HK-2 (cell line): Measurements from ENCODE around the gene NUDT1.

Experiments
- DNase-seq: peaks from one replicate; pipeline ENCODE4 v3.0.0-alpha.2; 2018; ENCODE audit not compliant: unreplicated experiment

The NUDT1 gene

DNA sequence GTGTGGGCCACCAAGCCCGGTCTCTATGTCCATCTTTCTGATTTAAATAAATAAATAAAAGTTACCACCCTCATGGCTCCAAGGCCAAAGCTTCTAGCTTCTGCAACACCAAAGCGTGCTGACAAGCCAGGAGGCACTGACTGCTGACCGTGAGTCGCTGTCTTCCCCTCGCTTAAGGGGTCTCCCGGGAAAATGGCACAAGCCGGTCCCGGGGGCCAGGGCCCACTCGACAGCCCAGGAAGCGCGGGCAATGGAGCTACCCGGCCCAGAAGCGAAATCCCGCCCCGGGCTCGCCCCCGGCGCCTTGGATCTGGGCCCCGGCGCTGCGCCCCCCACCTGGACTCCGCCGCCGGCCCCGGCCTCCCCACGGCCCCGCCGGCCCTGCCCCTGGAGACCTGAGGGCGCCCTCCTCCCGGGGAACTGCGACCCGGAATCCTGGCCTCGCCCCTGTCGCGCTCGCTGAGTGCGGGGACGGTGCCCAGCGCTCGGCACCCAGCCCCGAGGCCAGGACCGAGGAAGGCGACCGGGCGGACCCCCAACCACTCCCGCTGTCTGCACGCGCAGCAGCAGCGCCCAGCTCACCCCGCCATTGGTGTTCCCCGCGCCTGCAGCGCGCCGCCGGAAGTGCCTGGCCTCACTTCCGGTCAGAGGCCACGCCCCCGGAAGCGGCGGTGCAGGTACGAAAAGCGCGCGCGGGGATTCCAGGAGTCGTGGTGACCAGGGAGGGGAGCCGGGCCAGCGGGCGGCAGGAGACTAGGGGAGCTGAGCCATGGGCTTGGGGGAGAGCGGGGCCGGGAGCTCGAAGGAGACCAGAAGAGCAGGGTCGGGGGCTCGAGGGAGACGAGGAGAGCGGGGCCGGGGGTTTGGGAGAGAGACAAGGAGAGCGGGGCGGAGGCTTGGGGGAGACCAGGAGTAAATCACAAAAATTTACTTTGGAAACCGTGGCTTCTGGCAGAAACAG, at the start of gene NUDT1, which contains the start of gene MRM2:
Gene NUDT1, plus strand, starts transcription at position 647 of the 961 bp plus-strand sequence. CDS start 2,349 bp downstream, outside the sequence.
Gene MRM2, minus strand, starts transcription at position 626 of the 961 bp plus-strand sequence. Its CDS starts 36 bp downstream, at position 590.
- peak; percentile 89 for DNase-seq

DNA sequence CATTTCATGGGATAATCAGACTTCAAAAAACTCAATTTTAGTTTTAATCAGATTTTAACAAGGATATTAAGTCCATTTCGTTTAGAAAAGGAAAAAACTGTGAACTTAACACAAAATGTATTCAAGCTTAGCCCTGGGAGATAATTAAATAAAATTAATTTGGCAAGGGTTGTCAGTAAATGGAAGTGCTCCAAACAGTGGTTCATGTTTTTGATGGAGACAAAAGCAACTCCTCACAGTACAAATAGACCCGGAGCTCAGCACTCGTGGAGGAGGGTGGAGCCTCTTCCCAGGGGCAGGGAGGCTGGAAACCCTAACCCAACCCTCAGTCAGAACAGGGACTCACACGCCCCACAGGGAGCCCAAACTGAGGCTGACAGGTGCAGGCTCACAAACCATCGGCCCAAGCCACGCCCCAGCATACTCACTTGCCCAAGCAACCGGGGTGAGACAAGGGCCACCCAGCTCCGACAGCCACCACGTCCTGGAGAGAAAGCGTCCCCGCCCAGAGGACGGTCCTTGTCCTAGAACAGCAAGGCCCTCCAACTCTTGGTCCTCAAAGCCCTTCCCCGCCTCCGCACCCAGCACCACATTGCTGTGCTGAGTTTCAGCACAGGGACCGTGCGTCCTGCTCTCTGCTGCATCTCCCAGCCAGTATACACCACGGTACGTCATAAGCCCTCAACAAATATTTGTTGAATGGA, 49.0 kb upstream of the NUDT1 start:
- DNase-seq, result no peak

DNA sequence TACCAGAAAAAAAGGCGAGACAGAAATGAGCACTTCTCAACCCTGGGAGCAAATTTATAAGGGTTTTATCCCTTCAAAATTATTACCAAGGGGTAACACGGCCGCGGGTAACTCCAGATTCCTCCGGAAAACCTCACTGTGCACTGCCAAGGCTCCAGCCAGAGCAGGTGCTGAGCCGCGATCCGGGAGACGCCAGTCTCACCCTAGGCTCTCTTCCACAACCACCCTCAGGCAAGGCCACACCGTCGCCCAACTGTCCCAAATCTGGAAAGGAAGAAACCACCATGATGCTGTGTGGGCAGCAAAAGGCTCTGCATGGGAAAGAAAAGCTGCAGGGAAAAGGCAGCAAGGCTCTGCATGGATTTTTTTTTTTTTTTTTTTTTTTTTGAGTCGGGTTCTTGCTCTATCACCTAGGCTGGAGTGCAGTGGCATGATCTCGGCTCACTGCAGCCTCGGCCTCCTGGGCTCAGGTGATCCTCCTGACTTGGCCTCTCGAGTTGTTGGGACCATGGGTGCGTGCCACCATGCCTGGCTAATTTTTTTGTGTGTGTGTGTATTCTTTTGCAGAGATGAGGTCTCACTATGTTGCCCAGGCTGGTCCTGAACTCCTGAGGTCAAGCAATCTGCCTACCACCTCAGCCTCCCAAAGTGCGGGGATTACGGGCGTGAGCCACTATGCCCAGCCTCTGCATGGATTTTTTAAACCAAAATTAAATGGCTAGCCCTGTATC, 48.3 kb upstream of the NUDT1 start:
- no peak for DNase-seq

DNA sequence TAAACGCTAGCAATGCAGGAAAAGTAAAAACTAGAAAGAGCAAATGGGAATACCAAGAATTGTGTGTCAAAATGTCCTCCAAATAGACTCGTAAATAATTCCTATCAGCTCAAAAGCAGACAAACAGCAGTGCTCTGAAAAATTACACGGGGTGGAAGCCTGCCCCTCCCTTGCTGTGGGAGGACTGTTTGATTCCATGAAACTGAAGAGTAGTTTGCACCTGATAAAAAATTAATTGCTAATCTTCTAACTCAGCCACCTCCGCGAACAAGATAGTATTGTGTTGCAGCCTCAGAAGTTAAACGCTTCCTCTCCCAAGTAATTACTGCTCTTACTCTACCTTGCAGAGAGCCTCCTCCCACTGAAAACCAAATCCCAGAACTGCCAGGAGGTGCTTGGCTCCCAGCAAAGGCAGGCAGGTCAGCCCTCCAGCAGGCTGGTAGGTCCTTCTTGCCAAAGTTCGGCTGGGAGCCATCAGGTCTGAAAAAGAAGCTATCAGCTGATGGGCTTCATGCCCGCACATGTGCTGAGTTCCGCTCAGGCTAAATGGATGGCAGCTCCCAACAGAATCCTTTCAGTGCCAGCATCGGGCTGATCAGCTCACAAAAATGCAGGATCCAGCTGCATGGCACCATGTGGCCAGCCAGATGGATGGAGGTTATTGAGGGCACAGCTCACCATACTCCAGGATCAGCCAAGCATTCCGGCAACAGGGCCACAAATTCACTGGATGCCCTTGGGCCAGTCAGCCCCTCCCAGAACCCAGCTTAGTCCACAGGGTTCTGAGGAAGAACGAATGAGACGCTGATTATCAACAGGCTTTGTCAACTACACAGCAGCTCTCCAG, 46.4 kb upstream of the NUDT1 start:
- no peak for DNase-seq

DNA sequence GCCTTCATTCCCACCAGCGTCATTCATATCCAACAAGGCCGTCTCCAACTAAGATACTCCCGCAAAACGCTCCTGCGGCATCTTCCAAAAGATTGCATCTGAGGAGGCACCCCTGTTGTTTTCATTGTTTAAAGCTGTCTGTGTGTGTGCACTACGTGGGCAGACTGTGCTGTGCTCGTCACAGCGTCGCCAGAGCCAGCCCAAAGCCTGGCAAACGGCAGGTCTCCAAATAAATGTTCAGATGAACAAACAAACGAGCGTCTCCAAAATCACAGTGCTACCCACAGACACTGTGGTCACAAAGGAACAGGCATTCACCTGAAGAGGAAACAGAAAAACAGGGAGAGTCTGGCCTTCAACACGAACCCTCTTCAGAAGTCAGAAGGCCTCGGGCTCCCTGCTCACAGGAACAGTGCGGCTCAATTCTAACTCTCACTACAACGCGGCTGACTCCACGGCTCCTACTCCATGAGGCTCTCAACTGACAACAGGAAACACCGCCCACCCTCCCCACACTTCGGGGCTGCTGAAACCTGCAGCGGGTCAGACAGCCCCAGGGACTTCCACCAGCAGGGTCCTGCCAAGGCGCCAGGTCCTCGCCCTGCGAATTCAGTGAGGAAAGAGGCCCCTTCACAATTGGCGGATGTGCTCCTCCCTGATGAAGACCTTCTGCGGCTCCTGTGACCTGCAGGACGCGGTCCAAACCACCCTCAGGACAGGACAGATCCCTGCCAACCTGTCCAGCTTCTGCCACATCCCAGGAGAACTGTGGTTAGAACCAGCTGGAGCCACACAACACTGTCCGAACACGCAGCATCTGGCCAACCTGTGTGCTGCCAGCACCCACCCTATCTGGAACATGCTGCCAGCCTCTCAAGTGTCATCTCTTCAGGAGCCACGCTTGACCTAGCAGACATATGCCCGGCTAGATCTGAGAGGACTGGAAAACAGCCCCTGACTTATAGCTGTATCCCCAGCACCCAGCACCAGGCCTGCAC, 45.3 kb upstream of the NUDT1 start:
- no peak for DNase-seq

DNA sequence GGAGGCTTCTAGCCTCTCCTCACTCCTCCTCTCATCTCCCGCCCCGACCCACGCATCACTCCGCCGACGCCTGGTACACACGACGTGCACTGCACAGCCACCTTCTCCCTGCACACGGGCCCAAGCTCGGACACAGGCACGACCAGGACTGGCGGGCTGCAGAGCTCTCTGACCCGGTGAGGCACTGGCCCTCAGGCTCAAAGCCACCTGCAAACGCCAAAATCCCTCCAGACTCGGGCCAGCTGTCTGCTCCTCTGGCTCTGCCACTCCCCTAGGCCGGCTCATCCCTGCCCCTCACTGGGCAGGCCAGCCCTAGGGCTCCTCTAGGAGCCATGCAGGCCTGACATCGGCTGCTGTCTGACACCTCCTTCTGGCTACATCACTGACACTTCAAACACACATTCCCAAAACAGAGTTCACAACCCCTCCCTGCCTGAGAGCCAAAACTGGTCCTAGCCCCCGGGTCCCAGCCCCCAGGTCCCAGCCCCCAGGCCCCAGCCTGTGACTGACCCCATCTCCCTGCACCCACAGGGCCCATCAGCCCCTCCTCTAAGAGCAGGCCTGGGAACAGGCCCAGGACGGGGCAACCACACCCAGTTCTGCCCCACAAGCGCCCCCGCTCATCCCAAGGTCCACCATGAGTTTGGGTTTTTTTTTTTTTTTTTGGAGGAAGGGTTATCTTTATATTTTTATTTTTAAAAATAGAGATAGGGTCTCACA, 44.4 kb upstream of the NUDT1 start:
- DNase-seq, result no peak

DNA sequence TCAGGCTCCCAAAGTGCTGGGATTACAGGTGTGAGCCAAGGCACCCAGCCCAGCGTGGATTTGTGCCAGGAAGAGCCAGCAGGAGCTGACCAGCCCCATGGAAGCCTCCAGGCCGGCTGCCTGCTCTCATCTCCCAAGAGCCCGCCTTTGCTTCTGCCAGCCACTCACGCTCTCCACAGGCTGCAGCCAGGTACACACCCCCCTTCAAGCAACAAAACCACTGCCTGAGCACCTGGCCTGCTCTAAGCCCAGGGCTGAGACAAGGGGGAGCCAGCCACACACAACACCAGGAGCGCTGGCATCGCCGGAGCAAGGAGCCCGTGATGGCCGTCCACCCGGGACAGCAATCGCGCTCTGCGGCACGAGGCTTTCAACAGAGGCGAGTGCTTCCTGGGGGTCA, 43.8 kb upstream of the NUDT1 start:
- DNase-seq, result no peak

DNA sequence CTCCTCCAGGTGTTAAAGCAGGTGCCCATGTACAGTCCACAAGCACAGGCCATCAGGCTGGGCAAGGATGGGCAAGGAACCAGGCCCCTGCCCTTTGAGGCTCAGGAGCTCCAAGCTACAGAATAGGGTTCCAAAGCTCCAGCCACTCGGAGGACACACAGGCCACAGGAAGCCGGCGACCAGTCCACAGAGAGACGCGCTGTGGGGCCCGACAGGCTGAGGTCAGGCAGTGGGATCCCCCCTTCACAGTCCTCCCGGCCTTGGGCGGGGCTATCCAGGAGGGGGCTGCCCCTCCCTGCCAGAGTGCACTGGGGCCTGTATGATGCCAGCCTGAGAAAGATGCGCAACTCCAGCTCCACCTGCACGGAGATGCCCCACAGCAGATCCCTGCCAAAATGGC, 43.3 kb upstream of the NUDT1 start:
- no peak for DNase-seq

DNA sequence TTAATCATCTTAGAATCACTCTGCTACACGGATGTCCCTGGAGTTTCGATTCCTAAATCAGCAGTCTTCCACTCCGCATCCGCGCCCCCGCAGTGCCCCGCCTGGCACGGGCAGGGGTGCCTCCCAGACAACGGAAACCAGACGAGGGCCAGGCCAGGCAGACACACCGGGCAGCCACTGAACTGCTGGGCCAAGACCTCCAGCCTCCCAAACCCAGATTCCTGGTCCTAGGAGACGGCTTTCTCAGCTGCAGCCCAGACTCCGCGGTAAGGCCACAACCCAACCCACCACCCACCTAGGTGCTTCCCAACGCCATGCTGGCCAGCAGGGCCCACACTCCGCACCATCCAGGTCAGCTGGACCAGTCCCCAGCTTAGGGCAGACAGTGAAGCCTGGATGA, 42.5 kb upstream of the NUDT1 start:
- no peak for DNase-seq

DNA sequence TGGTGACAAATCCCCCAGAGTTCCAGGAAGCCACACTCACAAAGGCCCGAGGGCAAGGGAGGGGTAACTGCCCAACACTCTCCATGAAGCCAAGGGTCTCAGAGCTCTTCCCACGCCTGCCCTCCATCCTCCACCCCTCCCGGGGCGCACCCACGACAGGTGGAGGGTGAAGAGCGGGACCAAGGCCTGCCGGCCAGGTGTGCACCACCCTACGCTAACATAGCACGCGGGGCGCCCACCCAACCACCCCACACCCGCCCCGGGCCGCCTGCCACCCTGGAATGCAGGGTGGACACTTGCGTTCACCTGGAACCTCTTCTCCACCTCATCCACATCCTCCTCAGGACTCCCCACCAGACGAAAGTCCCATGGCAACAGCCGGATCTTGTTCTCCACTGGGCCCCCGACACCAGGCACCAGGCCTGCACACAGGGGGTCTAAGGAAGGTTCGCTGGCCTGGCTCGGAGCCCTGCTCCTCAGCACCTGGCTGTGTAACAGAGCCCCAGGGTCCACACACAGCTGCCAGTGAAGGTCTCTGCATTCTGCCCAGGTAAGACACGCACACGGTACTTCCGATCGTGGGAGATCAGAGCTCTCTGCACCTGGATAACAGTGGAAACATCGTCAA, 42.0 kb upstream of the NUDT1 start:
- no peak for DNase-seq

DNA sequence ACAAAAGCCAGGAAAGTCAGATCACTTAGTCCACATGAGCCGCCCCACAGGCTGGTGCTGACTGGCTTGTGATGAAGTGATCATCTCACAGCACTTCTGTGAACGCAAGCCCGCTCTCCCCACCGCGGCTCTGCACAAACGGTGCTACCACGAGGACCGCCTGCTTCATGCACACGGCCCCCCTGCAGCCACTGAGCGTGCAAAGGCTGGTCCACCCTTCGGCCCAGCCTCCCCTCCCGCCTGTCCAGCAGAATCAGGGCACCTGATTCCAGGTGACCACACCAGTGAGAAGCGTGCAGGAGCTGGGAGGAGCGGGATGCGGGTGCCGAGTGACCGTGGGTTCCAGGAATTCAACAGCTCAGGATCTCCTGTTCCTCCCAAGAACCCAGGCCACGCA, 41.4 kb upstream of the NUDT1 start:
- no peak for DNase-seq

DNA sequence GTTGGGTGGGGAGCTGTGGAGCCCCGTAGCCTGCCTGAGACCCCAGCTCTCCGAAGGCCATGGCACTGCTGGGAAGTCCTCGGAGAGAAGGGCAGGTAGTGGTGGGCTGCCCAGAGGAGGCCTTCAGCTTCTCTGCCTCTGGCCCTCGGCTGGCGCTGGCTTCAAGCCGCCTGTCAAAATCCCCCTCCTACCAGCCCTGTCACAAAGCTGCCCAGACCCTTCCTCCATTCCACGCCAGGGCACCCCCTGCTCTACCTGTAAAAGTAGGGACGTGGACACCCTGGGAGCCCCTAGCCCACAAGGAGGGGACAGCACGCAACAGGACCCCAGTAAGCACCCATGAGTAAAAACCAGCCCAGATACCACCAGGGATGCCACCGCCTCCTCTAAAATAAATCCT, 40.9 kb upstream of the NUDT1 start:
- no peak for DNase-seq

DNA sequence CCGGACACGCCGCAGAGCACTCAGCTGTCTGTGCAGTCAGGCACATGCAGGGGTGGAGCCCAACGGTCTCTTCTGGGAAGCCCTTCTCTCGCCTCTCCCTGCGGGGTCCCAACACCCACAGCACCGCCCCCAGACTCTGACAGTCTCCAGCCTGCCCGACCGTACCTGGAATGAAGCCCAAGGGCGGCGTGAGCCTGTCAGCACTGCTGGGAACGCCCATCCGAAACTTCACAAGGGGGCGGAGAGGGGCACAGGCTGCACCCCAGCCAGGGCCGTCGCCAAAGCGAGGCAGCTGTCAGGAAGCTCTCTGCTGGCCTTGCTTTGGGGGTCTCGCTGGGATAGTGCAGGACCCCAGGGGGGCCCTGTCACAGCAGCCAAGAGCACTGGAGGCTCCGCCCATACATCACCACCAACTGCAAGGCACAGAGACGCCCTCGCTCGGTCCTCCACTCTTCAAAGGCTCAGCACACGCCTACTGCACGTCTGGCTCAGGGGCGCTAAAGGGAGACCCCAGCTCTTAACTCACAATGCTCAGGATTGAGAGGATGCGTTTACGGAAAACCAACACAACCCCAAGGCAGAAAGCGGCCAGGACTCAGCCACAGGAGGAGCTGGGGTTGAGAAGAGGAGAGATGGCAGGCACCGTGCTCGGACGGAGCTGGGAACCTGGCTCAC, 40.2 kb upstream of the NUDT1 start:
- no peak for DNase-seq

DNA sequence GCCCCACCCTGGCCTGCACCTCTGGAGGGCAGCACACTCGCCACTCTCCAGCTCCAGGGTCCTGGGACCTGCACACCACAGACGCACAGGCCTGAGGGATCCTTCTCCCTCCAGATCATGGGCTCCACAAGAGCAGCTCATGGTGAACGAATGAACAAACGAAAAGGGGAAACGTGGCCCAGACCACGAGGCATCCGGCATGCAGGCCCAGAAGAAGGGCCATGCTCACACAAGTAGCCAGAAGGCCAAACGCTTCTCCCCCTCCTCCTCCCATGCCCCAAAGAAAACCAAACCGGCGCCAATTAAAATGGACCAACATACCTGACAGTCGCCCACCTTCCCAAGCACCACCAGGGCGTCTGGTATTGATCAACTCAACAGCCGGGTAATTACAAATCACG, 39.7 kb upstream of the NUDT1 start:
- DNase-seq, result no peak

DNA sequence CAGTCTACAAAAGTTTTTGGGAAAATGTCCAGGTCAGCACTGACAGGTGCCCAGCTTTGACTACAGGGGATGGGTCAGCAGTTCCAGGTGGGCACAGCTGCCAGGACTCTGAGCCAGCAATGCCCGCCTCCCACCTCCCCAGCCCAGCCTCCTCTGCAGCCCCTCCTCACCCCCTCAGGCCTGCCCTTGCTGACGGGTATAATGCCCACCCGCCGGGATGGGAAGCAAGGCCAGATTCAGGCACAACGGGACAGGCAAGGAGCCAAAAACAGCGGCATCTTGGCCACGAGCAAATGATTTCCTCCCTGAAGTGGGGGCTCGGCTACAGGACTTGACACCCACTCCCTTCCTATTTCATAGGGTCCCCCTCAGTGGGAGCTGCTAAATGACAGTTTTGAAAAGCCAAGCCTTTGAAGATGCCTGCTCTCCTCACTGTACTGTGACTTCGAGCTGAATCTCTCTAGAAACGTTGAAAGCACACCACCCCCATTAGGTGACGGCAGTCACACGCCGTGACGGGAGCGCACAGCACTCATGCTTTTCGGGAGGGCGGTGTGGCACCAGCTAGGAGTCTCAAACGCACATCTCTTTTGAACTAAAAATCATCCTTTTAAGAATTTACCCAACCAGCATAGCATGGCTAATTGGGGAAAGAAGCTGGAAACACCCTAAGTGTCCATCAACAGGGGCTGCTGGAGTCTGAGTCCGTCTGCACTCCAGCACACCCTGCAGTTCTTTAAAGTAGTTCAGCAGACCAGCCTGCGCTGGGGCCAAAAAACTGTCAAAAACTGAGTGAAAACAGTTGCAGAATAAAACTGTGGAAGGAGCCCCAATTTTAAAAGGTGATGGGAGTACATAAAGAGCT, 38.9 kb upstream of the NUDT1 start:
- DNase-seq, result no peak

DNA sequence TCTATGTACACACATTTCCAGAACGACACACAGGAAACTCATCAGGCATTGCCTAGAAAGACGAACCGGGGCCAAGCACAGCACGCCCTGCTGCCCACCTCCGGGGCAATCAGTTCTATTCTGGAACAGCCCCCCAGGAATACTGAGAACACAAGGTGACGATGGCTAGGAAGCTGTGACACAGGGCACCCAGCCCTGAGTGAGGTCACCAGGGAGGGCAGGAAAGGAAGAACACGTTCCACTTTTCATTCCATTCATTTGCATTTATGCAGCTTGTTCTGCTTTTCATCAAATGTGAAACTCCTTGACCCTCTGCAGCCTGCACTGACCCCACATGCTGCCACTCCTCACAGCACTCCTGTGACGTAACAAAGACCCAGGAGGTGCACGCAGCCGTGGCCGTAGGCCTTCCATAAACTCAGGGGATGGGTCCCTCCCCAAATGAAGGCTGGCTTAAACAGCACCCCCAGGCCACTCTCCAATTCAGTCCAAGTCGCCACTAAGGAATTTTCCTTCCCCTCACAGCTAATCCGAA, 38.2 kb upstream of the NUDT1 start:
- no peak for DNase-seq

DNA sequence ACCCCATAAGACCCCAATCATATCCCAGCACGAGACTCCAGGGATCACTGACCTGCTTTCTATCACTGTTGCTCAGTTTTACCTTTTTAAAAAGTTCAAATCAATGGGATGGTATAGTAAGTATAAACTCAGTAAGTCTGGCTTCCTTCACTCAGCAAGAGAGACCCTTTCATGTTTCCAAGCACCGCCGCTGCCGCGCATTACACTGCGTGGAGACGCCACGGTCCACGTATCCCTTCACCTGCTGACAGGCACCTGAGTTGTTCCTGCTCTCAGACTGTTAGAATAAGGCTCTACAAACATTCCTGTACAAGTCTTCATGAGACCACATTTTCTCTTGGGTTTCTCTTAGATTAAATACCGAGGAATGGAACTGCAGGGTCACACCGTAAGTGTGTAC, 37.6 kb upstream of the NUDT1 start:
- no peak for DNase-seq
